NT2/D1 (cell line): ENCODE results near the gene ZNF283.

Source experiments
- DNase-seq: peaks from one replicate; pipeline ENCODE4 v3.0.0-alpha.2; 2011; ENCODE audit warnings: low read depth, low spot score
- H3K27me3 ChIP-seq: 2 replicates; pipeline ENCODE4 v1.6.0; 2011; ENCODE audit warnings: mild to moderate bottlenecking; ENCODE audit not compliant: insufficient read length, insufficient read depth
- H3K36me3 ChIP-seq: 2 replicates; pipeline ENCODE4 v1.6.1; 2011; ENCODE audit warnings: mild to moderate bottlenecking, low read length, mixed read lengths; ENCODE audit not compliant: insufficient read depth, insufficient read length
- H3K4me1 ChIP-seq: 2 replicates; pipeline ENCODE4 v1.5.1; 2011; ENCODE audit not compliant: insufficient read depth, insufficient read length
- H3K4me3 ChIP-seq: 2 replicates; pipeline ENCODE4 v1.5.1; 2011; ENCODE audit warnings: low read depth; ENCODE audit not compliant: insufficient read length
- H3K9ac ChIP-seq: 2 replicates; pipeline ENCODE4 v1.6.0; 2011; ENCODE audit warnings: low read depth; ENCODE audit not compliant: insufficient read length
- H3K9me3 ChIP-seq: 2 replicates; pipeline ENCODE4 v1.5.1; 2011; ENCODE audit warnings: mild to moderate bottlenecking, low read length; ENCODE audit not compliant: insufficient read depth
- SUZ12 ChIP-seq: IDR thresholded peaks from 2 replicates; pipeline ENCODE4 v1.6.1; 2011; ENCODE audit not compliant: insufficient read length, insufficient read depth; ENCODE audit errors: extremely low read depth
- YY1 ChIP-seq: IDR thresholded peaks from 2 replicates; pipeline ENCODE4 v1.6.1; 2011; ENCODE audit not compliant: insufficient read length, insufficient read depth
- ZNF274 ChIP-seq: IDR thresholded peaks from 2 replicates; pipeline ENCODE4 v1.6.1; 2011; ENCODE audit warnings: mild to moderate bottlenecking, low read depth, low read length

The ZNF283 gene

GRCh38 chr19:43872547-43873336 is 45.6 kb downstream of the ZNF283 start:
- Histone ChIP-seq H3K9me3 (peaks cover 93% of the 10 kb centered on the region), H3K27me3 (no peaks in the 10 kb centered on the region), H3K36me3 (no peaks in the 10 kb centered on the region), H3K4me1 (no peaks in the 10 kb centered on the region), H3K9ac (no peak overlapping the region), H3K4me3 (no peak overlapping the region)
- no peak for DNase-seq
- TF ChIP-seq SUZ12 = no peak
- TF ChIP-seq YY1 = no peak
- peak; percentile 89 for TF ChIP-seq ZNF274

GRCh38 chr19:43880483-43880882 is 53.4 kb downstream of the ZNF283 start:
- Histone ChIP-seq H3K9me3 (peaks cover 53% of the 10 kb centered on the region), H3K36me3 (no peaks in the 10 kb centered on the region), H3K9ac (no peak overlapping the region), H3K27me3 (no peaks in the 10 kb centered on the region), H3K4me3 (no peak overlapping the region), H3K4me1 (no peaks in the 10 kb centered on the region)
- TF ChIP-seq ZNF274 (no peak), YY1 (no peak), SUZ12 (no peak)
- no peak for DNase-seq

GRCh38 chr19:43883864-43884263 is 56.7 kb downstream of the ZNF283 start, which contains the start of gene ZNF404:
TSS of gene ZNF404 (minus strand) at chr19:43883964.
- Histone ChIP-seq H3K36me3 (no peaks in the 10 kb centered on the region), H3K9me3 (peaks cover 28% of the 10 kb centered on the region), H3K4me1 (no peaks in the 10 kb centered on the region), H3K9ac (no peak within 1 kb of the TSS), H3K4me3 (no peak within 1 kb of the TSS), H3K27me3 (no peaks in the 10 kb centered on the region)
- DNase-seq = no peak
- TF ChIP-seq ZNF274 = no peak
- no peak for TF ChIP-seq YY1
- TF ChIP-seq SUZ12 = no peak

- no peak for DNase-seq
- no peak overlapping the region for H3K9ac ChIP-seq
- H3K9me3 ChIP-seq = no peaks in the 10 kb centered on the region
- H3K4me3 ChIP-seq = no peak overlapping the region
- TF ChIP-seq ZNF274 (no peak), YY1 (no peak), SUZ12 (no peak)
- H3K36me3 ChIP-seq = no peaks in the 10 kb centered on the region
- no peaks in the 10 kb centered on the region for H3K4me1 ChIP-seq
- no peaks in the 10 kb centered on the region for H3K27me3 ChIP-seq
Observed at GRCh38 chr19:43895727-43896308, 68.7 kb downstream of the ZNF283 start.
